GM18499 (cell line): ENCODE data around the gene RPS16.

Experiments
- ATAC-seq: cut with Tn5 transposase; IDR thresholded peaks from one replicate; pipeline ENCODE4 v1.9.1; 2021; ENCODE audit warnings: moderate number of reproducible peaks; ENCODE audit not compliant: insufficient read depth, unreplicated experiment

Gene RPS16

GRCh38 chr19:39408392-39409207 lies 27.1 kb downstream of the RPS16 start:
- ATAC-seq, result no peak

DNA sequence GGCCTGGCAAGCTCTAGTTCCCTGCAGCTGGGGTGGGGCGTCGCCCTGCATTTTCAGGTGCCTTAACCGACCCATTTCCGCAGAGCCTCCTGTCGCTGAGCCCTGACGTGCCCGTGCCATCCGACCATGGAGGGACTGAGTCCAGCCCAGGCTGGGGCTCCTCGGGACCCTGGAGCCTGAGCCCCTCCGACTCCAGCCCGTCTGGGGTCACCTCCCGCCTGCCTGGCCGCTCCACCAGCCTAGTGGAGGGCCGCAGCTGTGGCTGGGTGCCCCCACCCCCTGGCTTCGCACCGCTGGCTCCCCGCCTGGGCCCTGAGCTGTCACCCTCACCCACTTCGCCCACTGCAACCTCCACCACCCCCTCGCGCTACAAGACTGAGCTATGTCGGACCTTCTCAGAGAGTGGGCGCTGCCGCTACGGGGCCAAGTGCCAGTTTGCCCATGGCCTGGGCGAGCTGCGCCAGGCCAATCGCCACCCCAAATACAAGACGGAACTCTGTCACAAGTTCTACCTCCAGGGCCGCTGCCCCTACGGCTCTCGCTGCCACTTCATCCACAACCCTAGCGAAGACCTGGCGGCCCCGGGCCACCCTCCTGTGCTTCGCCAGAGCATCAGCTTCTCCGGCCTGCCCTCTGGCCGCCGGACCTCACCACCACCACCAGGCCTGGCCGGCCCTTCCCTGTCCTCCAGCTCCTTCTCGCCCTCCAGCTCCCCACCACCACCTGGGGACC lies 27.9 kb downstream of the RPS16 start:
- no peak for ATAC-seq

GRCh38 chr19:39407410-39407659 lies 28.4 kb downstream of the RPS16 start:
- ATAC-seq, result no peak

GRCh38 chr19:39406656-39407409 lies 28.9 kb downstream of the RPS16 start, which contains the start of gene ZFP36:
Gene ZFP36, plus strand, starts transcription at chr19:39406847. Its CDS starts 58 bp downstream, at chr19:39406905.
- no peak for ATAC-seq

GRCh38 chr19:39405958-39406655 lies 29.6 kb downstream of the RPS16 start:
- ATAC-seq, result no peak

- ATAC-seq, result no peak
Observed at GRCh38 chr19:39405261-39405957, 30.3 kb downstream of the RPS16 start.

DNA sequence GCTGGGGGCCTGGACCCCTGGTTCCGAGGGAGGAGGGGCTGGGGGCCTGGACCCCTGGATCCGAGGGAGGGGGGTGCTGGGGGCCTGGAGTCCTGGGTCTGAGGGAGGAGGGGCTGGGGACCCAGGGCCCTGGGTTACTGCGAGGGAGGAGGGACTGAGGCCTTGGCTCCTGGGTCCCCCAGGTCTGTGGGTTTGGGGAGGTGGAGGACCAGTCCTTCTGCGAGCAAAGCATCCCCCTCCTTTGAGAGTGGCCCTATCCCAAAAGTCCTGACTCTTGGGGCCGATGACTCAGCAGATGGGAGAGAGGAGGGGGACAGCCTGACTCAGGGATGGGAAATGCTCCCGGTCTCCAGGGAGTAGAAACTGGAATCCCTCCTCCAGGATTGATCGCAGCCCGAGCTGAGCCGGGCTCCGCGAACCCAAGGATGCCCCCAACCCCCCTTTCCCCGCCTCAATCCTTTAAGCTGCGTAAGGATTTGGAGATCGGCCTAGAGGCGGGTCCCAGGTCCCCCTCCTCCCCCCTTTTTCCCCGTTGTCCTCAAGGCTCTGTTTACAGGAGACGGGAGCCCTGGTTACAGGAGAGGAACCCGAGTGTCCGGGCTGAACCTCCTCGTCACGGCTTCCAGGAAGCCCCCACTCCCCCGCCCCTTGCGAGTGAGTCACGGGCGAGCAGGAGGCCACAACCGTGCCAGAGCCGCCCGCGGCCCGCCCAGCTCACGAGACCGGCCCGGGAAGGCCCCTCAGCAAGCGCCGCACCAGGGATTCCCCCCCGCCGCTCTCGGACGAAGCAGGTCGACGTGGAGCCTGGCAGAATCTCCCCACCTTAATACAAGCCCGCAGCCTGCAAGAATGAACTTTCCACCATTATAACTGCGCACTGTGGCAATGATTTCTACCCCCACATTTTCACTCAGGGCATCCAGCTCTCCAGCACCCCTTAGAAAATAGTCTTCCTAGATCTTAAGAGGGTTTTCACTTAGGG lies 32.1 kb downstream of the RPS16 start:
- no peak for ATAC-seq

- ATAC-seq, result no peak
Observed at GRCh38 chr19:39402346-39403300, 33.1 kb downstream of the RPS16 start.

- no peak for ATAC-seq
Observed at GRCh38 chr19:39401549-39402345, 34.0 kb downstream of the RPS16 start.

GRCh38 chr19:39401070-39401548 lies 34.6 kb downstream of the RPS16 start:
- ATAC-seq, result no peak

DNA sequence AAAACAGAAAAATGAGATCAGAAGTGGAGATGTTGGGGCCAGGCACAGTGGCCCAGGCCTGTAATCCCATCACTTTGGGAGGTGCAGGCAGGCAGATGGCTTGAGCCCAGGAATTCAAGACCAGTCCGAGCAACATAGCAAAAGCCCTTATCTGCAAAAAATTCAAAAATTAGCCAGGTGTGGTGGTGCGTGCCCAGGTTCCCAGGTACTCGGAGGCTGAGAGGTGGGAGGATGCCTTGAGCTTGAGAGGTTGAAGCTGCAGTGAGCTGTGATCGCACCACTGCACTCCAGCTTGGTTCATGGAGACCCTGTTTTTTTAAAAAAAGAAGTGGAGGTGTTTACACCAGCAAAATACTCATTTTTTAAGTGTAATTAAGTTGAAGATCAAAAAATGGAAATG lies 35.7 kb downstream of the RPS16 start:
- no peak for ATAC-seq

- ATAC-seq, result no peak
Observed at GRCh38 chr19:39399668-39400050, 36.1 kb downstream of the RPS16 start.

- ATAC-seq, result no peak
Observed at GRCh38 chr19:39398297-39398864, 37.4 kb downstream of the RPS16 start.

DNA sequence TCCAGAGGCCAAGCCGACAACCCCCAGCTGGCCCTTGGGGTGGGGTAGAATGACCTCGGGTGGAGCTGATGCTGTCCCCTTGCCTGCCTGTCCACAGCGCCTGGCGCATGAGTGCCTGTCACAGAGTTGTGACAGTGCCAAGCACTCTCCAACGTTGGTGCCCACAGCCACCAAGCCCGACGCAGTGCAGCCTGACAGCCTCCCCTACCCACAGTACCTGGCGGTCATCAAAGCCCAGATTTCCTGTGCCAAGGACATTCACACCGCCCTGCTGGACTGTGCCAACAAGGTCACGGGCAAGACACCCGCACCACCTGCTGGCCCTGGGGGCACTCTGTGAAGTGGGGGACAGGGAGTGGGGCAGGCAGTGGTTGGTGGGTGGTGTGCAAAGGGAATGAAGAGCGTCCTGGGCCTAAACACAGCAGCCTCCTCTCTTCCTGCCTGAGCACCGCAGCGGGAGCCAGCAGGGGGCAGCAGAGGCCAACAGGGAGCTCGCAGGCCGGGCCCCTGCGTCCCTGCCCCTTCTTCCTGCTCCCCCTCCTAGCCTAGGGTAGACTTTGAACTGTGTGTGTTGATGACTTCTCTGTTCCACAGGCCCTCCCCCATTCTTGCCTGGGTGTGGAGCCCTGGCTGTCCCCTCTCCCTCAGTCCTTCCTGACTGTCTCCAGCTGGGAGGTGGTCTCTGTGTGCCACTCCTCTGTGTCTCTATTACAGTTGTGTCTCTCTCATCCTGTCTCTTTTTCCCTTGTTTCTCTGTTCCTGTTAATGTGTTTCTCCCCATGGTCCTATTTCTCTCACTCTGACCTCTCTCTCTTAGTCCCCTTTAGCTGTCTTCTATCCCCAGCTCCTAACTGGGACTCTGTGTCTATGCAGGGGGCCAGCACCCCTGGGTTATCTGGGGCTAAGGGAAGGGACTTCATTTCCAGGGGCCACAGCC lies 38.1 kb downstream of the RPS16 start:
- no peak for ATAC-seq

DNA sequence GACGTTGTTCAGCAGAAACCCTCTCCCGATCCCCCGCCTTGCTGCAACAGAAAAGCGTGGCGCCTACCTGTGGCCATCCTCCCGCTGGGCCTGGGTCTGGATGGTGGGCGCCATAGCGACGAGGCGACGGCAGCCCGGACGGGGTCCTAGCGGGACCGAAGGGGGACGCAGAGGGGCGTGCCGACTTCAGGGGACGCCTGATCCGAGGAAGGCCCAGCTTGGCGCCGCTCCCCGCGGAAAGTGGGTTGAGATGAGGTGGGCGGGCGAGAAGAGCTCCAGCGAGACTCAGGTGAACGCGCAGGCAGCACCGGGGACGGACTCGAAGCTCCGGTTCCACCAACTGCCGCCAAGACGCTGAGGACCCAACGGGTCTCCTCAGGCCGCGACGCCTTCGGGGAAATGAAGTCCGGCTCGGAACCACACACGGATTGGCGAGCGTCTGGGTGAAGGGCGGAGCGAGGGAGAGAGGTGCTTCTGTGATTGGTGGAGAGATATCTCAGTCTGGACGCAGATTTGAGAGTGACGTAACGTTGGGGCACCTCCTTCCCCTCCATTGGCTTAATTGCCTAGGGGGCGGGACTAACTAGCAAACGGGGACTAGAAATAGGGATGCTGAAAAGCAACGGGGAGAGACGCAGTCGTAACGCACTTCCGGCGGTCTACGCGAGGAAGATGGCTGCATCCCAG lies 44.9 kb downstream of the RPS16 start, which contains the start of the genes MED29 and PAF1:
MED29 (plus strand) TSS at position 628 of the 687 bp plus-strand sequence; CDS start at position 673, 45 bp downstream.
PAF1 (minus strand) TSS at position 356 of the 687 bp plus-strand sequence; CDS start at position 114, 242 bp downstream.
- ATAC-seq, result peak; percentile 81
